GM12892 (cell line): ENCODE results near the gene PERM1.

Experiments used
- POLR2A ChIP-seq: IDR thresholded peaks from 2 replicates; pipeline ENCODE4 v1.6.1; 2011; ENCODE audit warnings: low read depth, low read length, control low read depth
- POLR2AphosphoS5 ChIP-seq: IDR thresholded peaks from 2 replicates; pipeline ENCODE4 v1.6.1; 2011; ENCODE audit warnings: low read depth, low read length, control low read depth
- TAF1 ChIP-seq: IDR thresholded peaks from 2 replicates; pipeline ENCODE4 v1.6.1; 2011; ENCODE audit warnings: low read depth, mild to moderate bottlenecking, control low read depth, low read length, borderline replicate concordance

DNA sequence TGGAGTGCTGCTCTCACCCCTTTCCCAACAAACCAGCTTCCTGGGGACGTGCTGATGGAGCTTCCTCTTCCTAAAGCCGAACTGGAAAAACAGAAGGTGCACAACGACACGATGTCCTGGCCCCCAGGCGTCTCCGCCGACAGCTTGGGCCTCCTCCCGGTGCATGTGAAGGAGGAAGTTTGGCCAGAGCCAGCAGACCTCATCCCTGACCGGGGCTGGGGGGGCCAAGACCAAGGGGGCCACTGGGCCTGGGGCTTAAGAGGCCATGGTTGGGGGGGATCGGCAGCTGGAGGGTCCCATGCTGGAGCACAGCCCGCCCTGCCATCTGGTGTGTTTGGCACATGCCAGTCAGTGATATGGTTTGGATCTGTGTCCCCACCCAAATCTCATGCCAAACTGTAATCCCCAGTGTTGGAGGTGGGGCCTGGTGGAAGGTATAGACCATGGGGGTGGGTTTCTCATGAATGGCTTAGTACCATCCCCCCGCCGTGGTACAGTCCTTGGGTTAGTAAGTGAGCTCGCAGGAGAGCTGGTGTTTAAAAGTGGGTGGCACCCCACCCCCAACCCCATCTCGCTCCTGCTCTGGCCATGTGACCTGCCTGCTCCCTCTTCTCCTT is 11.6 kb upstream of the PERM1 start:
- TF ChIP-seq POLR2AphosphoS5 (no peak), POLR2A (no peak), TAF1 (no peak)
